ENCODE results near the gene CDKN2B. TPM values are rescaled to one million over a fixed set of nuclear protein-coding genes. Genes with fewer than 3 reads are reported as not detected.

CDKN2B gene
- total and polyA plus RNA-seq, 2 donors (not counting 3 experiments of a cell fraction or from before 2014, with no cell fraction given), result 1.6 to 2.1 TPM

DNA sequence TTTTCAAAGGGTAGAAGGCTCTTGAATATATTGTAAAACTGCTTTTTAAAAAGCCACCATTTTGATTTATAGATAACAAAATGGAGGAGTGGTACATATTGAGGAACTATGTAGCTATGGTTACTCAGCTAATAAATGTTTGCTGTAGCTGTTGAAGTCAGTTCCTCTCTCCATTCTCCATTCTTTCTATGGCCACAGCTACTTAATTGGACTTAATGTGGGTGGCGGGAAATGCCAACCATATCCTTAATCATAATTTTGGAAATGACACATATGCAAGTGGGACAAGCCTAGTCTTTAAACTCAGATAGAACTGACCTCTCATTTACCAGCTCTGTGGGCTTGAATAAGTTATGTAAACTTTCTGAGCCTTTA, 25.6 kb downstream of the CDKN2B start:
- no peaks in the 10 kb centered on the region for H3K36me3 ChIP-seq (ENCODE audit: control insufficient read depth in 2 of 2, extremely low read depth in 1 of 2, insufficient read depth in 2 of 2, low read length in 2 of 2)
- no peaks in the 10 kb centered on the region for H3K9me1 ChIP-seq (replicated peaks; ENCODE audit: control insufficient read depth, extremely low read depth, insufficient read depth, low read length)
- no TSS peak for BruUV-seq (replicated peaks)
- H3K4me3 ChIP-seq (replicated peaks in 1 of 3; ENCODE audit: insufficient read depth in 1 of 3, low read depth in 1 of 3, low read length in 3 of 3), result no peak overlapping the region
- dilution Hi-C loops (cut with MboI; ENCODE audit: extremely low pct_ligation_motif_present, low sequenced_read_pairs) (no loop called here), intact Hi-C loops (cut with micrococcal nuclease) (no loop called here)
- H3K4me1 ChIP-seq (ENCODE audit: control insufficient read depth, extremely low read depth, insufficient read depth, low read length), result peaks cover 9% of the 10 kb centered on the region
- CTCF ChIA-PET, result interaction anchor here (0.6 to 2.7 kb wide), 8 partner anchors 11 to 261 kb away, joined by 3 to 10 read pairs (median 4); partner anchors contain the start of genes CDKN2A, CDKN2B and CDKN2B-AS1
- no peak overlapping the region for H2AFZ ChIP-seq (ENCODE audit: low read depth, low read length)
- DNase-seq (ENCODE audit: low read depth, low spot score), result no peak
- TF ChIP-seq POLR2A (IDR thresholded peaks at IDR 0.05; ENCODE audit: low read depth, low read length) (no peak), POLR2AphosphoS5 (IDR thresholded peaks at IDR 0.05; ENCODE audit: insufficient read depth, low read depth, low read length) (no peak), JUN (IDR thresholded peaks at IDR 0.05; ENCODE audit: borderline replicate concordance, insufficient read depth, insufficient read length, low read depth) (no peak), MYC (IDR thresholded peaks at IDR 0.05; ENCODE audit: low read depth, low read length) (no peak), EZH2 (IDR thresholded peaks at IDR 0.05; ENCODE audit: borderline replicate concordance, low read depth, low read length, severe bottlenecking) (no peak), FOS (IDR thresholded peaks at IDR 0.05; ENCODE audit: borderline replicate concordance, insufficient read depth, low read length) (no peak), MAX (IDR thresholded peaks at IDR 0.05; ENCODE audit: insufficient read depth, insufficient read length) (no peak), GATA2 (IDR thresholded peaks at IDR 0.05; ENCODE audit: insufficient read depth, insufficient read length, low read depth, low read length) (no peak)
- TF ChIP-seq, protein P1, sequence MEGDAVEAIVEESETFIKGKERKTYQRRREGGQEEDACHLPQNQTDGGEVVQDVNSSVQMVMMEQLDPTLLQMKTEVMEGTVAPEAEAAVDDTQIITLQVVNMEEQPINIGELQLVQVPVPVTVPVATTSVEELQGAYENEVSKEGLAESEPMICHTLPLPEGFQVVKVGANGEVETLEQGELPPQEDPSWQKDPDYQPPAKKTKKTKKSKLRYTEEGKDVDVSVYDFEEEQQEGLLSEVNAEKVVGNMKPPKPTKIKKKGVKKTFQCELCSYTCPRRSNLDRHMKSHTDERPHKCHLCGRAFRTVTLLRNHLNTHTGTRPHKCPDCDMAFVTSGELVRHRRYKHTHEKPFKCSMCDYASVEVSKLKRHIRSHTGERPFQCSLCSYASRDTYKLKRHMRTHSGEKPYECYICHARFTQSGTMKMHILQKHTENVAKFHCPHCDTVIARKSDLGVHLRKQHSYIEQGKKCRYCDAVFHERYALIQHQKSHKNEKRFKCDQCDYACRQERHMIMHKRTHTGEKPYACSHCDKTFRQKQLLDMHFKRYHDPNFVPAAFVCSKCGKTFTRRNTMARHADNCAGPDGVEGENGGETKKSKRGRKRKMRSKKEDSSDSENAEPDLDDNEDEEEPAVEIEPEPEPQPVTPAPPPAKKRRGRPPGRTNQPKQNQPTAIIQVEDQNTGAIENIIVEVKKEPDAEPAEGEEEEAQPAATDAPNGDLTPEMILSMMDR (IDR thresholded peaks at IDR 0.05; ENCODE audit: extremely low read depth in 1 of 2, insufficient read depth in 1 of 2, low read depth in 1 of 2, low read length in 2 of 2), result no peak
- no peaks in the 10 kb centered on the region for H4K20me1 ChIP-seq (replicated peaks; ENCODE audit: control insufficient read depth, extremely low read depth, insufficient read depth, low read length)
- no peak for FAIRE-seq
- no peak overlapping the region for H3K9ac ChIP-seq (replicated peaks; ENCODE audit: extremely low read depth, insufficient read depth, low read length)
- no peaks in the 10 kb centered on the region for H3K79me2 ChIP-seq (ENCODE audit: control insufficient read depth, insufficient read depth, low read length)
- no peak overlapping the region for H3K27ac ChIP-seq (ENCODE audit: insufficient read depth, low read depth, low read length)
- H3K4me2 ChIP-seq (ENCODE audit: insufficient read depth, low read length), result no peak overlapping the region
- POLR2A ChIA-PET, result no interaction called here
- no peaks in the 10 kb centered on the region for H3K9me3 ChIP-seq (replicated peaks; ENCODE audit: control insufficient read depth, insufficient read depth, low read length)
- H3K27me3 ChIP-seq (ENCODE audit: control insufficient read depth in 2 of 2, insufficient read depth in 2 of 2, low read length in 2 of 2), result peaks cover 39 to 96% of the 10 kb centered on the region in 2 experiments

Measured in endothelial cell of umbilical vein (primary cell).